Common myeloid progenitor, CD34-positive (primary cell): ENCODE data around the gene HIVEP1.

Experiments
- CTCF ChIA-PET: fragments of 350-600 bp; sonication (Branson Sonifier 250); formaldehyde crosslinking; loops from one replicate; lab custom pipeline; 2021; ENCODE audit warnings: antibody characterized with exemption; lab: Charles Lee
- POLR2A ChIA-PET: fragments of 350-600 bp; sonication (Branson Sonifier 250); formaldehyde crosslinking; loops from one replicate; lab custom pipeline; 2021; ENCODE audit warnings: antibody characterized with exemption; lab: Charles Lee
- DNase-seq, 3 donors: peaks; one replicate each; pipeline versions ENCODE4 v3.0.0 to v3.0.0-alpha.2; 2013
- H3K27ac ChIP-seq, 2 experiments: 1 replicate in 1 of 2; 2 replicates in 1 of 2; pipeline ENCODE4 v1.7.0; 2013; ENCODE audit warnings: inconsistent platforms in 2 of 2, low read length in 2 of 2, mild to moderate bottlenecking in 2 of 2, low read depth in 1 of 2, moderate library complexity in 1 of 2; ENCODE audit not compliant: severe bottlenecking in 2 of 2, insufficient read depth in 1 of 2, poor library complexity in 1 of 2
- H3K27me3 ChIP-seq, 5 experiments: replicated peaks in 2 of 5; 1 replicate in 3 of 5; 2 replicates in 2 of 5; pipeline versions ENCODE4 v1.6.1 to v1.7.0; 2013; ENCODE audit warnings: low read length in 4 of 5, mild to moderate bottlenecking in 2 of 5, moderate library complexity in 2 of 5, inconsistent platforms in 1 of 5; ENCODE audit not compliant: insufficient read depth in 5 of 5, control insufficient read depth in 4 of 5
- H3K36me3 ChIP-seq, 4 experiments: 1 replicate in 2 of 4; 2 replicates in 2 of 4; pipeline versions ENCODE4 v1.6.1 to v1.7.0; 2013; ENCODE audit warnings: low read length in 3 of 4, control low read depth in 1 of 4, mild to moderate bottlenecking in 1 of 4; ENCODE audit not compliant: control insufficient read depth in 4 of 4, insufficient read depth in 4 of 4
- H3K4me1 ChIP-seq, 4 experiments: 1 replicate in 3 of 4; 2 replicates in 1 of 4; pipeline versions ENCODE4 v1.6.1 to v1.7.1; 2013; ENCODE audit warnings: low read length in 3 of 4, mild to moderate bottlenecking in 3 of 4, control low read depth in 1 of 4, inconsistent platforms in 1 of 4, moderate library complexity in 1 of 4; ENCODE audit not compliant: control insufficient read depth in 4 of 4, insufficient read depth in 4 of 4; ENCODE audit errors: control extremely low read depth in 1 of 4
- H3K4me3 ChIP-seq, 7 experiments: 1 replicate in 4 of 7; 2 replicates in 3 of 7; pipeline versions ENCODE4 v1.5.1 to v1.7.0; 2013; ENCODE audit warnings: mild to moderate bottlenecking in 7 of 7, low read length in 6 of 7, moderate library complexity in 6 of 7, inconsistent platforms in 2 of 7, low read depth in 2 of 7, control low read depth in 1 of 7; ENCODE audit not compliant: insufficient read depth in 4 of 7, control insufficient read depth in 1 of 7; ENCODE audit errors: extremely low read depth in 1 of 7
- H3K9me3 ChIP-seq, 5 experiments: 1 replicate in 4 of 5; 2 replicates in 1 of 5; pipeline versions ENCODE4 v1.6.1 to v1.7.1; 2013; ENCODE audit warnings: low read length in 4 of 5, mild to moderate bottlenecking in 2 of 5, inconsistent platforms in 1 of 5, low read depth in 1 of 5, moderate library complexity in 1 of 5; ENCODE audit not compliant: control insufficient read depth in 4 of 5, insufficient read depth in 2 of 5; ENCODE audit errors: control extremely low read depth in 1 of 5
- whole genome bisulfite sequencing: methylation state at CpG from one replicate; pipeline ENCODE4 v1.1.5; 2013; ENCODE audit not compliant: insufficient coverage; 5-methylcytosine and 5-hydroxymethylcytosine counted together

HIVEP1 gene

GRCh38 chr6:12138936-12139335, 126.8 kb downstream of the HIVEP1 start:
- ChIA-PET POLR2A (no interaction called here), CTCF (interaction anchor here (0.8 to 1.0 kb wide), 2 partner anchors 24 to 94 kb away, joined by 3 read pairs; no protein-coding TSS in a partner anchor)
- no peak overlapping the region for H3K4me3 ChIP-seq
- peaks cover 0 to 12% (median 5%) of the 10 kb centered on the region in 4 experiments for H3K4me1 ChIP-seq
- peaks cover 5 to 23% (median 17%) of the 10 kb centered on the region in 4 experiments for H3K36me3 ChIP-seq
- 100% methylated on average over 4 of the region's 4 CpGs for WGBS
- no peak for DNase-seq
- peaks cover 0 to 11% (median 4%) of the 10 kb centered on the region in 5 experiments for H3K9me3 ChIP-seq
- H3K27ac ChIP-seq, result no peak overlapping the region
- no peaks in the 10 kb centered on the region for H3K27me3 ChIP-seq

- Histone ChIP-seq H3K36me3 (no peaks in the 10 kb centered on the region), H3K27ac (no peak overlapping the region), H3K27me3 (no peaks in the 10 kb centered on the region), H3K4me1 (no peaks in the 10 kb centered on the region), H3K4me3 (no peak overlapping the region), H3K9me3 (no peaks in the 10 kb centered on the region)
- DNase-seq, result no peak
- ChIA-PET POLR2A (no interaction called here), CTCF (no interaction called here)
- WGBS, result 96% methylated on average over 4 of the region's 6 CpGs
Measured at GRCh38 chr6:12147557-12148316, 135.6 kb downstream of the HIVEP1 start.

GRCh38 chr6:12148317-12148801, 136.2 kb downstream of the HIVEP1 start:
- CTCF ChIA-PET, result interaction anchor here (1.4 kb wide), 1 partner anchor 12 kb away, joined by 4 read pairs; no protein-coding TSS in a partner anchor
- Histone ChIP-seq H3K36me3 (no peaks in the 10 kb centered on the region), H3K4me3 (no peak overlapping the region), H3K27me3 (no peaks in the 10 kb centered on the region), H3K27ac (no peak overlapping the region), H3K9me3 (no peaks in the 10 kb centered on the region), H3K4me1 (no peaks in the 10 kb centered on the region)
- POLR2A ChIA-PET, result no interaction called here
- DNase-seq, result no peak
- WGBS, result 100% methylated on average over 2 of the region's 3 CpGs

DNA sequence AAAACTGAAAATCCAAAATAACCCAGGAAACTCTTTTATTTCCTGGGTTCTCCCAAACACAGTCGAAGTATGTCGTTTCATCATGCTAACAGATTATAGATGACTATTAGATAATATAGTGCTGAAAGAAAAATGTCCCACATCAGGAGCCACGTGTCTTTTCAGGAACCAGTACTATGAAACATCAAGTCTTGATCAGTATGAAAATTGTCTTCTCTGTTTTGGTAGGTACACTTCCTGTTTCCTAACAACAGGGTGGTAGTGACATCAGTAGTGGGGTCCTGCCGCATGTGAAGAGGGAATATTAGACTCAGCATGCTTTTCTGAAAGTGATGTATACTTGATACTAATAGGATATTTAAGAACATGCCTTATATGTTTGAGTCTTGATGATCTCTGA, 136.7 kb downstream of the HIVEP1 start:
- ChIA-PET CTCF (interaction anchor here (1.4 kb wide), 1 partner anchor 11 kb away, joined by 4 read pairs; no protein-coding TSS in a partner anchor), POLR2A (no interaction called here)
- H3K27ac ChIP-seq, result no peak overlapping the region

DNA sequence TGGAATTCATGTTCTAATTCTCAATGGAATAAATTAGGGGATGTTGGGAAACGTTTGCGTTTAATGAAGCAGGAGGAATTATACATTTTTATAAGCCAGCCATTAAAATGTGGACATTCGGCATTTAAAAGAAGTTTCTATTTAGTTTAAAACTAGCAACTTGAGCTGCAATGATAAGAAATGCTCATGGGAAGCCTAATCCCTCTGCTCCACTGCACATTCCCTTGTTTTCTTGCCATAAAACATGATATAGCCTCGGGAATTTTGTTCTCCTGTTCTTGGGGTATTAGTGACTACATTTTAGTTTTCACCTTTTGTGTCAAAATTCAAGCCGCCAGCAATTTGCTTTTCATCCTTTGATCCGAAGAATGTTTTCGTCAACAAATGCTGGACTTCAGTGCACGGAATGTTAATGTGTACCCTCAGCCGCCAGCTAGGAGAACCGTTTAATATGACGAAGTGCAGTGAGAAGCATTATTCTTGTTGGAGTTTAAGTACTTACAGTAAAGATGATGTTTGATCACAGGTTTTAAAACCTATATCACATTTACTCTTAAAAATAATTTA, 137.9 kb downstream of the HIVEP1 start:
- ChIA-PET POLR2A (no interaction called here), CTCF (interaction anchor here (1.3 kb wide), 1 partner anchor 83 kb away, joined by 3 read pairs; no protein-coding TSS in a partner anchor)
- Histone ChIP-seq H3K4me1 (no peaks in the 10 kb centered on the region), H3K27me3 (no peaks in the 10 kb centered on the region), H3K9me3 (no peaks in the 10 kb centered on the region), H3K4me3 (no peak overlapping the region), H3K36me3 (peaks cover 0 to 2% (median 0%) of the 10 kb centered on the region in 4 experiments), H3K27ac (no peak overlapping the region)
- WGBS, result 88% methylated on average over 7 of the region's 11 CpGs
- DNase-seq, result no peak

More for the DNA sequence above, 136.7 kb downstream of the HIVEP1 start:
- no peak for DNase-seq
- H3K36me3 ChIP-seq, result no peaks in the 10 kb centered on the region
- H3K4me1 ChIP-seq, result no peaks in the 10 kb centered on the region
- H3K9me3 ChIP-seq, result no peaks in the 10 kb centered on the region
- WGBS, result no CpG with 5 or more reads among the region's 4 CpGs
- no peaks in the 10 kb centered on the region for H3K27me3 ChIP-seq
- H3K4me3 ChIP-seq, result no peak overlapping the region

- H3K4me1 ChIP-seq, result no peaks in the 10 kb centered on the region
- no peaks in the 10 kb centered on the region for H3K27me3 ChIP-seq
- ChIA-PET CTCF (interaction anchor here (1.3 kb wide), 1 partner anchor 82 kb away, joined by 3 read pairs; no protein-coding TSS in a partner anchor), POLR2A (no interaction called here)
- 42% methylated on average over 2 of the region's 7 CpGs for WGBS
- H3K9me3 ChIP-seq, result peaks cover 0 to 4% (median 0%) of the 10 kb centered on the region in 5 experiments
- H3K27ac ChIP-seq, result no peak overlapping the region
- peak; percentile 30 to 54 (median 51) for DNase-seq
- H3K36me3 ChIP-seq, result peaks cover 0 to 7% (median 0%) of the 10 kb centered on the region in 4 experiments
- no peak overlapping the region for H3K4me3 ChIP-seq
Measured at GRCh38 chr6:12150812-12151432, 138.8 kb downstream of the HIVEP1 start.
